ENCODE results near the gene DUSP18.

Gene DUSP18

GRCh38 chr22:30664798-30665197 lies 2.9 kb downstream of the DUSP18 start:
- no peak for DNase-seq
- no peak overlapping the region for H3K4me3 Mint-ChIP-seq
- peaks cover 22% of the 10 kb centered on the region for H3K4me1 Mint-ChIP-seq
- H3K9me3 Mint-ChIP-seq: no peaks in the 10 kb centered on the region
- peaks cover 20% of the 10 kb centered on the region for H3K27me3 Mint-ChIP-seq (ENCODE audit: low read depth, poor library complexity)
- TF ChIP-seq, protein P1, sequence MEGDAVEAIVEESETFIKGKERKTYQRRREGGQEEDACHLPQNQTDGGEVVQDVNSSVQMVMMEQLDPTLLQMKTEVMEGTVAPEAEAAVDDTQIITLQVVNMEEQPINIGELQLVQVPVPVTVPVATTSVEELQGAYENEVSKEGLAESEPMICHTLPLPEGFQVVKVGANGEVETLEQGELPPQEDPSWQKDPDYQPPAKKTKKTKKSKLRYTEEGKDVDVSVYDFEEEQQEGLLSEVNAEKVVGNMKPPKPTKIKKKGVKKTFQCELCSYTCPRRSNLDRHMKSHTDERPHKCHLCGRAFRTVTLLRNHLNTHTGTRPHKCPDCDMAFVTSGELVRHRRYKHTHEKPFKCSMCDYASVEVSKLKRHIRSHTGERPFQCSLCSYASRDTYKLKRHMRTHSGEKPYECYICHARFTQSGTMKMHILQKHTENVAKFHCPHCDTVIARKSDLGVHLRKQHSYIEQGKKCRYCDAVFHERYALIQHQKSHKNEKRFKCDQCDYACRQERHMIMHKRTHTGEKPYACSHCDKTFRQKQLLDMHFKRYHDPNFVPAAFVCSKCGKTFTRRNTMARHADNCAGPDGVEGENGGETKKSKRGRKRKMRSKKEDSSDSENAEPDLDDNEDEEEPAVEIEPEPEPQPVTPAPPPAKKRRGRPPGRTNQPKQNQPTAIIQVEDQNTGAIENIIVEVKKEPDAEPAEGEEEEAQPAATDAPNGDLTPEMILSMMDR (IDR thresholded peaks at IDR 0.05): no peak
- H3K27ac Mint-ChIP-seq: no peak overlapping the region
- peaks cover 18% of the 10 kb centered on the region for H3K36me3 Mint-ChIP-seq (ENCODE audit: low read depth)

- Mint-ChIP-seq H3K4me1 (peaks cover 12% of the 10 kb centered on the region), H3K4me3 (no peak overlapping the region), H3K9me3 (peaks cover 4% of the 10 kb centered on the region), H3K27me3 (ENCODE audit: low read depth, poor library complexity) (peaks cover 8% of the 10 kb centered on the region), H3K27ac (no peak overlapping the region), H3K36me3 (ENCODE audit: low read depth) (peaks cover 26% of the 10 kb centered on the region)
- DNase-seq: no peak
- TF ChIP-seq, protein P1 (IDR thresholded peaks at IDR 0.05): no peak
These were observed 5.6 kb downstream of the DUSP18 start for GRCh38 chr22:30662040-30662439.

- Mint-ChIP-seq H3K36me3 (ENCODE audit: low read depth) (peaks cover 15% of the 10 kb centered on the region), H3K4me1 (peaks cover 5% of the 10 kb centered on the region), H3K4me3 (no peak overlapping the region), H3K27me3 (ENCODE audit: low read depth, poor library complexity) (no peaks in the 10 kb centered on the region), H3K9me3 (peaks cover 7% of the 10 kb centered on the region), H3K27ac (no peak overlapping the region)
- no peak for DNase-seq
- TF ChIP-seq, protein P1 (IDR thresholded peaks at IDR 0.05): no peak
These were observed 12.1 kb downstream of the DUSP18 start for GRCh38 chr22:30655532-30655931.

DNA sequence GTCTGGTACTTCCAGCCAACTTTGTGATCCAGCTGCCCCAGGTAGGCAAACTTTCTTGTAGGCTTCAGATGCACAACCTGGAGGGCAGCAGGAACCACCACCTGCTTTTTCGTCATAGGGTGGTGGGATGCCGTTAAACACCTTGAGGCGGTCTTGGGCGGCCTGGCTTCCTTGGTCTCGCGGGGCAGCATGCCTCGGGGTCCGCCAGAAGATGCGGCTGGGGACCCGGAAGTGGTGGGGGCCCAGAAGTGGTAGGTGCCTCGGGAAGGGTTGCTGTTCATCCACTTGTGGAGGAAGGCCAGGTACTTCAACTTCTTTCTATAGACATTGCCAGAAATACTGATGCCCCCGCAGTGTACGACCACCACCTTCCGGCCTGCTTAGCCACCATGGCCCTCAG lies 13.3 kb downstream of the DUSP18 start:
- no peak overlapping the region for H3K27ac Mint-ChIP-seq
- peaks cover 4% of the 10 kb centered on the region for H3K36me3 Mint-ChIP-seq (ENCODE audit: low read depth)
- H3K4me3 Mint-ChIP-seq: no peak overlapping the region
- H3K4me1 Mint-ChIP-seq: peaks cover 5% of the 10 kb centered on the region
- TF ChIP-seq, protein P1 (IDR thresholded peaks at IDR 0.05): no peak
- DNase-seq: no peak
- H3K9me3 Mint-ChIP-seq: peaks cover 7% of the 10 kb centered on the region
- H3K27me3 Mint-ChIP-seq (ENCODE audit: low read depth, poor library complexity): no peaks in the 10 kb centered on the region

GRCh38 chr22:30652852-30653251 lies 14.8 kb downstream of the DUSP18 start:
- DNase-seq: no peak
- H3K4me3 Mint-ChIP-seq: no peak overlapping the region
- H3K4me1 Mint-ChIP-seq: peaks cover 5% of the 10 kb centered on the region
- H3K9me3 Mint-ChIP-seq: peaks cover 3% of the 10 kb centered on the region
- H3K27ac Mint-ChIP-seq: no peak overlapping the region
- no peaks in the 10 kb centered on the region for H3K27me3 Mint-ChIP-seq (ENCODE audit: low read depth, poor library complexity)
- H3K36me3 Mint-ChIP-seq (ENCODE audit: low read depth): no peaks in the 10 kb centered on the region
- TF ChIP-seq, protein P1 (IDR thresholded peaks at IDR 0.05): no peak

DNA sequence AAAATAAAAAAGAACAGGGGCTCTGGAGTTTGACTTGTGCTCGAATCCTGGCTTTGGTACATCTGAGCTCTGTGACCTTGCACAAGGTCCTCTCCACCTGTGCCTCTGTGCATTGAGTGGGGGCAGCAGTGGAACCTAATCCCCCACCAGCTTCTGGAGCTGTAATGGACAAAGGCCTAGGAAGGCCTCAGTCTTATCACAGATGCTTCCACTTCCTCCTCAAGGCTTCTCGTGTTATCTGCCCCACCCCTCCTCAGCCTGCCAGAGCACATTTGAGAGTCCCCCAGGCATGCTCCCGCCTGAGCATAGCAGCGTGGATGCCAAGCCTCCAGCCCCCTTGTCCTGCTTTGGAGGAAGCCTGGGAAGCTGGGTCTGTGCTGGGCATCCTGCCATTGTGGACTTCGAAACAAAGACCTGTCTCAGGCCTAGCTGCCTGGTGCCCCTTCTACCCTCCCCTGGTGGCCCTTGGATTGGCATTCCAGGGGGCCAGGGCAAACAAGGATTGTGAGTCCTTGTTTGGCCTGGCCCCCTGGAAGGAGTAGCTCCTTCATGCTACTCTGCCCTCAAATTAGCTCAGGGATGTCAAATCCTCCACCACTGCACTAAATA lies 17.1 kb downstream of the DUSP18 start:
- Mint-ChIP-seq H3K27ac (no peak overlapping the region), H3K36me3 (ENCODE audit: low read depth) (no peaks in the 10 kb centered on the region), H3K9me3 (peaks cover 3% of the 10 kb centered on the region), H3K27me3 (ENCODE audit: low read depth, poor library complexity) (no peaks in the 10 kb centered on the region), H3K4me1 (peaks cover 5% of the 10 kb centered on the region), H3K4me3 (no peak overlapping the region)
- DNase-seq: no peak
- TF ChIP-seq, protein P1 (IDR thresholded peaks at IDR 0.05): no peak

Measured in nephron progenitor cell (in vitro differentiated cells).